HFFc6 (cell line): Measurements from ENCODE around the gene PRR22. TPM values are rescaled to one million over a fixed set of nuclear protein-coding genes. Genes with fewer than 3 reads are reported as not detected.

ENCODE experiments used
- DNase-seq: peaks from one replicate; pipeline ENCODE4 v3.0.0-alpha.2; 2018
- H3K27ac Mint-ChIP-seq: 2 replicates; pipeline ENCODE4 v1.8.0; 2020; ENCODE audit warnings: mild to moderate bottlenecking, mixed read lengths
- H3K27me3 Mint-ChIP-seq: 2 replicates; pipeline ENCODE4 v1.8.0; 2021; ENCODE audit warnings: mild to moderate bottlenecking, moderate library complexity, mixed read lengths; ENCODE audit not compliant: insufficient read depth
- H3K36me3 Mint-ChIP-seq: 2 replicates; pipeline ENCODE4 v1.8.0; 2021; ENCODE audit warnings: low read depth, mixed read lengths
- H3K4me1 Mint-ChIP-seq: 2 replicates; pipeline ENCODE4 v1.8.0; 2020; ENCODE audit warnings: low read depth, mixed read lengths
- H3K4me3 Mint-ChIP-seq: 2 replicates; pipeline ENCODE4 v1.8.0; 2020; ENCODE audit warnings: mild to moderate bottlenecking, moderate library complexity, mixed read lengths
- H3K9me3 Mint-ChIP-seq: 2 replicates; pipeline ENCODE4 v1.8.0; 2020; ENCODE audit warnings: mild to moderate bottlenecking, mixed read lengths
- CTCF ChIP-seq: fragments of 200-600 bp; sonication (generic); IDR thresholded peaks from 2 replicates; pipeline ENCODE4 v1.5.0; 2021; ENCODE audit warnings: antibody characterized with exemption, mild to moderate bottlenecking
- total RNA-seq, 6 experiments: library from RNA; stranded (reverse); fragmentation: NEBNext Ultra II Directional; extraction: Animal tissue kit (Norgen Biotek cat#: 25700); gene quantifications; 2 replicates in 1 of 6; 3 replicates in 5 of 6; pipeline ENCODE4 v1.2.3, GENCODE V29; 2021

Gene PRR22
- total RNA-seq, 6 experiments from 2014 or later, result 0.92 to 1.6 (median 1.4) TPM

- H3K4me3 Mint-ChIP-seq, result peak overlapping the region; percentile 99; the same call in 1 of the 2 replicates
- peaks cover 15% of the 10 kb centered on the region for H3K4me1 Mint-ChIP-seq
- peaks cover 4% of the 10 kb centered on the region; the same call in 1 of the 2 replicates for H3K9me3 Mint-ChIP-seq
- H3K27me3 Mint-ChIP-seq, result peaks cover 5% of the 10 kb centered on the region
- no peak overlapping the region for H3K27ac Mint-ChIP-seq
- no peak for TF ChIP-seq CTCF
- H3K36me3 Mint-ChIP-seq, result peaks cover 30% of the 10 kb centered on the region
- no peak for DNase-seq
Measured at GRCh38 chr19:5789351-5789761, 4.8 kb upstream of the PRR22 start.

DNA sequence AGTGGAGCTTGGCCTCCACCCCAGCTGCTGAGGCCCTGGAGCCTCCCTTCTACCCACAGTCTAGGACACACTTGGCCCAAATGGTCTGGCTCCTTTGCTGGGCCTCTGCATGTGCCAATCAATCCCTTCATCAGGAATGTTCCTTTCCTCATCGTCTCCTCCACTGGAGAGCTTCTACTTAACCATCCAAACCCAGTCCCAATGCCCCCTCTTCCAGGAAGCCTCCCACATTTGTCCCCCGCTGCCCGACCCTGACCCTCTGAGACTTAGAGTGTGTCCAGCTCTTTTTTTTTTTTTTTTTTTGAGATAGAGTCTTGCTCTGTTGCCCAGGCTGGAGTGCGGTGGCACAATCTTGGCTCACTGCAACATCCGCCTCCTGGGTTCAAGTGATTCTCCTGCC, 3.9 kb upstream of the PRR22 start:
- Mint-ChIP-seq H3K9me3 (peaks cover 4% of the 10 kb centered on the region; the same call in 1 of the 2 replicates), H3K27ac (no peak overlapping the region), H3K4me1 (peaks cover 15% of the 10 kb centered on the region), H3K27me3 (peaks cover 5% of the 10 kb centered on the region), H3K4me3 (no peak overlapping the region), H3K36me3 (peaks cover 30% of the 10 kb centered on the region)
- no peak for TF ChIP-seq CTCF
- DNase-seq, result no peak

GRCh38 chr19:5787409-5788182, 3.0 kb upstream of the PRR22 start:
- Mint-ChIP-seq H3K4me1 (peaks cover 15% of the 10 kb centered on the region), H3K4me3 (no peak overlapping the region)
- no peak for TF ChIP-seq CTCF

GRCh38 chr19:5786593-5787408, 2.3 kb upstream of the PRR22 start:
- Mint-ChIP-seq H3K4me3 (no peak overlapping the region), H3K4me1 (peaks cover 15% of the 10 kb centered on the region), H3K27ac (no peak overlapping the region), H3K9me3 (peaks cover 4% of the 10 kb centered on the region; the same call in 1 of the 2 replicates), H3K36me3 (peaks cover 30% of the 10 kb centered on the region), H3K27me3 (peaks cover 5% of the 10 kb centered on the region)
- DNase-seq, result no peak
- no peak for TF ChIP-seq CTCF

More at GRCh38 chr19:5787409-5788182, 3.0 kb upstream of the PRR22 start:
- DNase-seq, result no peak
- Mint-ChIP-seq H3K27me3 (peaks cover 5% of the 10 kb centered on the region), H3K9me3 (peaks cover 4% of the 10 kb centered on the region; the same call in 1 of the 2 replicates), H3K27ac (no peak overlapping the region), H3K36me3 (peaks cover 30% of the 10 kb centered on the region)

DNA sequence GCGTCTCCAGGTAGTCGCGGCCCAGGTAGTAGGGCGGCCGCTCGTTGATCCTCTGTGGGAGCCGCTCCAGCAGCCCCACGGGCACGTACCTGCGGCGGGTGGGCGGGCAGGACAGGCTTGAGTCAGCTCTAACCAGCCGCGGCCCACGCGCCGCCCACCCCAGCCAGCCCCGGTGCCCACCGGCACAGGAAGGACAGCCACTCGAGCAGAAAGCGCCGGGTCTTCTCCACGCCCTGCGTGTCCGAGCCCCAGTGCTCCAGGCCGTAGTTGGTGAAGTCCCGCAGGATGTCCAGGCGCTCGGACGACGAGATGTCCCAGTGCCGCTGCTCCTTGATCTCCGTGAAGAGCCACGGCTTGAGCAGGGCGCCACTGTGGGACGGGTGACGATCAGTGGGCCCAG, 877 bp upstream of the PRR22 start:
- Mint-ChIP-seq H3K4me1 (peaks cover 5% of the 10 kb centered on the region), H3K9me3 (no peaks in the 10 kb centered on the region), H3K27ac (no peak overlapping the region), H3K4me3 (no peak overlapping the region), H3K27me3 (peaks cover 2% of the 10 kb centered on the region), H3K36me3 (peaks cover 21% of the 10 kb centered on the region)
- no peak for DNase-seq
- TF ChIP-seq CTCF, result no peak
